ENCODE data around the gene EDA. TPM values are rescaled to one million over a fixed set of nuclear protein-coding genes. Genes with fewer than 3 reads are reported as not detected.

Gene EDA
- total RNA-seq, 4 donors from 2014 or later: 6.2 to 10.9 (median 6.8) TPM

GRCh38 chrX:69968950-69969349 is 353.0 kb downstream of the EDA start:
- ATAC-seq (ENCODE audit: low FRiP score) (no peak), DNase-seq (ENCODE audit: low spot score) (no peak)
- TF ChIP-seq, protein P1, sequence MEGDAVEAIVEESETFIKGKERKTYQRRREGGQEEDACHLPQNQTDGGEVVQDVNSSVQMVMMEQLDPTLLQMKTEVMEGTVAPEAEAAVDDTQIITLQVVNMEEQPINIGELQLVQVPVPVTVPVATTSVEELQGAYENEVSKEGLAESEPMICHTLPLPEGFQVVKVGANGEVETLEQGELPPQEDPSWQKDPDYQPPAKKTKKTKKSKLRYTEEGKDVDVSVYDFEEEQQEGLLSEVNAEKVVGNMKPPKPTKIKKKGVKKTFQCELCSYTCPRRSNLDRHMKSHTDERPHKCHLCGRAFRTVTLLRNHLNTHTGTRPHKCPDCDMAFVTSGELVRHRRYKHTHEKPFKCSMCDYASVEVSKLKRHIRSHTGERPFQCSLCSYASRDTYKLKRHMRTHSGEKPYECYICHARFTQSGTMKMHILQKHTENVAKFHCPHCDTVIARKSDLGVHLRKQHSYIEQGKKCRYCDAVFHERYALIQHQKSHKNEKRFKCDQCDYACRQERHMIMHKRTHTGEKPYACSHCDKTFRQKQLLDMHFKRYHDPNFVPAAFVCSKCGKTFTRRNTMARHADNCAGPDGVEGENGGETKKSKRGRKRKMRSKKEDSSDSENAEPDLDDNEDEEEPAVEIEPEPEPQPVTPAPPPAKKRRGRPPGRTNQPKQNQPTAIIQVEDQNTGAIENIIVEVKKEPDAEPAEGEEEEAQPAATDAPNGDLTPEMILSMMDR (IDR thresholded peaks at IDR 0.05): no peak

DNA sequence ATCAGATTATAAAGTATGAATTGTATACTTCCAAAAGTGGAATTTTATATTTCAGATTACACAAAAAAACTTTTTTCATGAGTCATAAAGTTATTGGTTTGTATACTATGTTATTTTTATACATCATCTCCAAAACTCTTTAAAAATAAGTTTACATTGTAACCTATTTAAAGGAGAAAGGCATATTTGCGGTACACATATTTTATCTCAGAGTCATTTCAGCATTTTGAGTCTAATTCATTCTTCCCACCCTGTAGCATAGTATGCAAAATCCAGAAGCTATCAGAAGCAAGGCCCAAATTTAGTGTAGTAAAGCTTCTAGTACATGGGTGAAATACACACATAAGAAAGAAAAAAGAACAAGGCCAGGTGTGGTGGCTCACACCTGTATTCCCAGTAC is 353.5 kb downstream of the EDA start:
- ATAC-seq (ENCODE audit: low FRiP score): no peak
- no peak for DNase-seq (ENCODE audit: low spot score)
- TF ChIP-seq, protein P1 (IDR thresholded peaks at IDR 0.05): no peak

GRCh38 chrX:69987691-69988090 is 371.8 kb downstream of the EDA start:
- ATAC-seq (ENCODE audit: low FRiP score) (no peak), DNase-seq (ENCODE audit: low spot score) (no peak)
- TF ChIP-seq, protein P1 (IDR thresholded peaks at IDR 0.05): no peak

DNA sequence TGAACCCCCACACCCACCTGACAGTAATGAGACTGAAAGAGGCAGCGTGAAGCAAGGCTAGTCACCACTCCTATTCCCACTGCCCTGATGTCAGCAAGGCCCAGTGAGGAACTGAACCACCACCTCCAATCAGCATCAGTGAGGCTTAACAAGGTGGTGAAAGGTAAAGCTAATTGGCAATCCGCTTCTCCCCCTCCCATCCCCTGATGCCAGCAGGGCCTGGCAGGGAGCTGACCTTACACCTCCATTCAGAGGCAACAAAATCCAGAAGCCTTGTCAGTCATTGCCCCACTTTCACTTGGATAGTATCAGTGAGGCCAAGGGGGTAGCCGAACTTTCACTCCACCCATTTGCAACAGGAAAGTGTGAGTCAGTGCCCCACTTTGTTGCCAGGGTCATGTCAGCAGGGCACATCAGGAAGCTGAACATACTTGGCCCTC is 373.1 kb downstream of the EDA start:
- TF ChIP-seq, protein P1 (IDR thresholded peaks at IDR 0.05): no peak
- ATAC-seq (ENCODE audit: low FRiP score): no peak
- DNase-seq (ENCODE audit: low spot score): no peak

DNA sequence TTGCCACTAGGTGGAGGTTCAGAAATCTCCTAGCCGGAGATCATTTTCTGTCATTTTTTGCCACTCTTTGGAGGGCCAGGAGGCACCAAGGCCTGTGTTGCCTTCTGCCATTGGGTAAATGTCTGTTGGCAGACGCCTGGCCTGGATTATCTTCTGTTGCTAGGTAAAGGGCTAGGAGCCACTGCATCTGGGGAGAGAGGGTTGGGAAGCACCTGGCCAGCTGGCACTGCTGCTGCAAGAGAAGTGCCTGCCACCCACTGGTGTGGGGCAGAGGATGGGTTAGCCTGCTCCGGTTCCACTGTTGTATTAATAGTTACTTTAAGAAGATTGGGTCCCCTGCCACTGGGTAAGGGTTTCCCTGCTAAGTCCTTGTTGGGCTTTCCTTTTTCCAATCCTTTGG is 375.8 kb downstream of the EDA start:
- TF ChIP-seq, protein P1 (IDR thresholded peaks at IDR 0.05): no peak
- no peak for DNase-seq (ENCODE audit: low spot score)
- no peak for ATAC-seq (ENCODE audit: low FRiP score)

GRCh38 chrX:69993494-69993893 is 377.6 kb downstream of the EDA start:
- TF ChIP-seq, protein P1 (IDR thresholded peaks at IDR 0.05): no peak

GRCh38 chrX:69995362-69996112 is 379.6 kb downstream of the EDA start:
- TF ChIP-seq, protein P1 (IDR thresholded peaks at IDR 0.05): no peak
- DNase-seq (ENCODE audit: low spot score): no peak
- ATAC-seq (ENCODE audit: low FRiP score): no peak

More at GRCh38 chrX:69993494-69993893, 377.6 kb downstream of the EDA start:
- DNase-seq (ENCODE audit: low spot score) (no peak), ATAC-seq (ENCODE audit: low FRiP score) (no peak)

Data from omental fat pad (tissue), 4 donors.